GM18505 (cell line): Measurements from ENCODE around the gene IGSF9.

Experiments used
- ATAC-seq: cut with Tn5 transposase; IDR thresholded peaks from one replicate; pipeline ENCODE4 v1.9.1; 2021; ENCODE audit not compliant: unreplicated experiment
- POLR2A ChIP-seq: IDR thresholded peaks from 4 replicates; pipeline ENCODE4 v1.6.1; 2011; ENCODE audit warnings: borderline replicate concordance; ENCODE audit not compliant: insufficient read depth, insufficient read length; ENCODE audit errors: extremely low read depth

Gene IGSF9

DNA sequence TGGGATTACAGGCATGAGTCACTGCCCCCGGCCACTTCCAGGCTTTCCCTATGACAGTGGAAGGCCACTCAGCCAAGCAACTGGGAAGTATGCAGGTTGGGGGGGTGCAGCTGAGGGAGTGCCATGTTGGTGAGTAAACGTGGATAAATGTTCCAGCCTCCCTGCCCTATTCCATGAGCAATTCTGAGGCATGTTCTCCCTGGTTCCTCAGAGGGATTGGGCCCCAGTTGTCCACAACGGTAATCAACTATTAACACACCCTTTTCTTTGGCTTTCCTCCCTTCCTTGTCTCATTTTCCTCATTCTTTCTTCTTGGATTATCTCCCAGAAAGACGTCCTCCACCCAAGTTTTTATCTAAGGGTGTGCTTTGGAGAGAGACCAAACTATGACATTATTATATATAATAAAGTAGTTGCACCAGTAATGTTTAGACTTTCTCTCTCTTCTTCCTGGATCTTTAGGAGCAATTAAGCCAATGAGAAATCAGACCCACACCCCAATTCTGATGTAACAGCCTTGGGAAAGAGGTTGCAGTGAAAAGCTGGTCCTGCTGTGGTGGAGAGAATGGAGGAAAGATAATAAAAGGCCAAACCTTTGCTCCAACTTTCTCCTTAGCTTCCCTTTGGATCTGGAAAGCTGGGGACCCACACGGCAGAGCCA, 15.4 kb upstream of the IGSF9 start:
- no peak for TF ChIP-seq POLR2A
- ATAC-seq: no peak

DNA sequence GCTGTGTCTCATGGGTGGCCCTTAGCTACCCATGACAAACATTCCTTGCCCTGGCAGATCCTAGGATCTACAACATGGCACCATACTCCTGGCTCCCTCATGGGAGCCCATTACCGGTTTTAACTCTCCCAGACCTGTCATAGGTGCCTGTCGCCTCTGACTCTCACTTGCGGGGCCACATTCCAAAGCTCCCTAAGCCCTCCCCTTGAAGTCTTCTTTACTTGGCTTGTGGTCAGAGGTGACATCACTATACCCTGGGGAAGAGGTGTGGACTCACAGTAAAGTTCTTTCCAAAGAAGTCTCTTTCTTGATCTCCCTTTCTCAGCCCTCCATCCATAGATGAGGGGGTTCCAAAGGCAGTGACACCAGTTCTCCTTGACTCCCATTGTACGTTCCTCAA, 14.0 kb upstream of the IGSF9 start:
- no peak for TF ChIP-seq POLR2A

DNA sequence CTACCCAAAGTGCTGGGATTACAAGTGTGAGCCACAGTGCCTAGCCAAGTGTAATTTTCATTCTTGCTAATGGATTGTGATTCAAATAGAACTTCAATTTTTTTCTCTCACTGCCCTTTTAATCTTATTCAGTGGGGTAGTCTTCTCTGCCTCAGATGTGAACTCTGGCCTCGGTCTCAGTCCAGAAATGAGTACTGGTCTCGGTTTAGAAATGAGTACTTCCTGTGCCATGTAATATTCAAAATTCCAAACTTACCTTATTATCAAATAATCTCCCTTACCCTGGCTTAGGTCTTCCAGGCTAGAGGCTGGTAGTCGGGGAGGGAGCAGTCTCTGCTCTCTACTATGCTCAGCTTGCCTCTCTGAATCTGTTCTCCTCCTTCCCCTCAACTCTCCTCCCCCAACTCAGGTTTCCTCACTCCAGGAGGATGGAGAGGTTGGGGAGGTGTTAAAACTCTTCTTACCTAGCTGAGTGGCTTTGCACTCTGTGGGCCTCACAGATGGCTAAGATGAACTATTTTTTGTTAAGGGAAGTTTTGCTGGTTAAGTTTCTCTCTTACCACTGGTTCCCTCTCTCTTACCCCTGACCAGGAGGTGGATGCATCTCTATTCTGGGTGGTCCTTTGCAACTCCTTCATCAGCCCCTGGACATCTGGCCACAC, 13.4 kb upstream of the IGSF9 start:
- ATAC-seq: no peak

More for the DNA sequence above, 14.0 kb upstream of the IGSF9 start:
- no peak for ATAC-seq

DNA sequence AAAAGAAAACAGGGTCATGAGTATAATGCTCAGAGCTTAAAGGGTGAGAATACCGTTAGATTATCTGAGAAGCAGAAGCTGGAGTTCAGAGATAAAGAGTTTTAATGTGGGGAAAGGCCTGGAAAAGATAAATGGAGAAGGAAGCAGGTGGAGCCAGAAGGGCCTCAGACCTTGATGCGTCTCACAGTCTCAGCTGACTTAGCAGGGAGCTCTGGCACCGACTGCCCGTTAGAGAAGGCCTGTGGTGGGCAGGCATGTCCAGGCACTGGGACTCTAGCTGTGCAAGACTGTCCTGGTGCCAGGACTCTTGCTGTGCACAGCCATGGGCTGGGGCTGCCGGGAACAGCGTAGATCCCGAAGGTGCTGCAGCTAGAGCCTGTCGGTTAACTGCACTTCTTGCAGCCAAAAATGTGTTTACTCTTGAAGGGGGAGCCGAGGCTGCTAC, 12.4 kb upstream of the IGSF9 start:
- no peak for TF ChIP-seq POLR2A
- ATAC-seq: no peak

More for the DNA sequence above, 13.4 kb upstream of the IGSF9 start:
- no peak for TF ChIP-seq POLR2A

DNA sequence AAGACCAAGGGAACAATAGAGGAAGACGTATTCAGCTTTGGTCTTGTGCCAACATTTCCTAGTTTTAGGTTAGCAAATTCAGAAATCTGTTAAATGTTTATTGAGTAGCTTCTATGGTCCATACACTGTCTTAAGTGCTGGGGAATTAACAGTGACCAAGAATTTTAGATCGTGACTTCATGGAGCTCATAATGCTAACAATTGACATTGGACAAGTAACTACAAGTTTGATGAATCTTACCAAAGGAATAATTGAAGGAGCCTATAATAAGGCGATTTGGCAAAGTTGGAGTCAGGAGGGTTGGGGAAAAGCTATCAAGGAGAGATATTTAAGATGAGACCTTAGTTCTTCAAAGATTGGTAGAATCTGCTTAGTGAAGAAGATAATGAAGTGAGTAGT, 10.0 kb upstream of the IGSF9 start:
- TF ChIP-seq POLR2A: no peak
- ATAC-seq: no peak

DNA sequence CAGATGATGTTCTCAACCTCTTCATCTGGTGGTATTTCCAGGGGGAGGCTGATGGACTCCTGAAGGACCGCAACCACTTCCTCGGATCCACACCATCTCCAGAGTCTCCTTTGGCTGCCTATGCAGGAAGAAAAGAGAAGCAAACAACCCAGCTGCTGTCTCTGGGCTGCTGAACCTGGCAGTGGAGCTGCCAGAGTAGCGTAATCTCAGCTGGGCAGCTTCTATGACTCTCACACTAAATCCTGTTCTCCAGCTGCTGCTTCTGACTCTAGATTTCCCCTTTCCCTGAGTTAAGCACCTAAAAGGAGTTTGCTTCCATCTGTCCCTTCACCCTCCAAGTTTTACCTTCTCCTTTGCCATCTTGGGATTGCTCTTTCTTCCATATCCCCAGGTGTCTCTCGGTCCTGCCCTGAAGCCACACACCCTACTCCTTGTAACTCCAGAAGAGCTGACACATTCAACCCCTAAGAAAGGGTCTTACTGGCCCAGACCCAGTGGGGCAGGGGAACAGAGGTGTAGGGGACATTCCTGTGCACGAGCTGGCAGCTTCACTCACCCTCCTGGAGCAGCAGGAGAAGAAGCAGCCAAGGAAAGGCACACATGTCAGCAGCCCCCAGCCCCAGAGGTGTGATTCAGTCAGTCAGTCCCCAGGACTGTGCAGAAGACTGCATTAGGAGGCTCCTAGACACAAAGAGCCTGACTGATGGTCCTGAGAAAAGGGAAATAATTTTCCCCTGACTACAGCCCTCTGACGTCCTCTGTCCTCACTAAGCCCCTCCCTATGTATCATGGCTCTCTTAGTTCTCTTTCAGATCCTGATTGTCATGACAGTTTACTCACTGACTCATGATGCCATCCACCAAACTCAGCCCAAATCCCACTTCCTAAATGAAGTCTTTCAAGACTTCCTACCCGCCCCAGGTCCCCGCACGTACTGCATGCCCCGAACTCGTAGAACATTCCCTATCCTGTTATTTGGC, 8.4 kb upstream of the IGSF9 start, which contains the start of gene SLAMF9:
SLAMF9 (minus strand) TSS at position 702 of the 980 bp plus-strand sequence; CDS start at position 602, 100 bp downstream.
- TF ChIP-seq POLR2A: no peak
- no peak for ATAC-seq

DNA sequence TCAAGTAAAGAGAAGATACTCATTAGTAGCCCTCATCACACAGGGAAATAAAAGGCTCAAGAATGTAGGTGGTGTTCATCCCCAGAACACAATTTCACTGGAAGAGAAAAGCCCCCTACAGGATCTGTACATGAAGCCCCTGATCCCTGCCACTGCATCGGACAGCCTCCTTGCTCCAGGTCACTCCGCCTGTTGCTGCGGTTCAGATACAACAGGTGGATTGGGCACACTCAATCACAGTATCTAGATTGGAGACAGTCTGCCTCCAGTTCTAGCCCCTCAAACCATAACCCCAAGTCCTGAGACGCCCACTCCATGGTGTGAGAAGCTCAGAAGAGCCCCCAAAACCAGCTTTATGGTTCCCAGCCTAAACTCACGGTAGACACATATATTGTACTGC, 7.5 kb upstream of the IGSF9 start:
- TF ChIP-seq POLR2A: no peak

DNA sequence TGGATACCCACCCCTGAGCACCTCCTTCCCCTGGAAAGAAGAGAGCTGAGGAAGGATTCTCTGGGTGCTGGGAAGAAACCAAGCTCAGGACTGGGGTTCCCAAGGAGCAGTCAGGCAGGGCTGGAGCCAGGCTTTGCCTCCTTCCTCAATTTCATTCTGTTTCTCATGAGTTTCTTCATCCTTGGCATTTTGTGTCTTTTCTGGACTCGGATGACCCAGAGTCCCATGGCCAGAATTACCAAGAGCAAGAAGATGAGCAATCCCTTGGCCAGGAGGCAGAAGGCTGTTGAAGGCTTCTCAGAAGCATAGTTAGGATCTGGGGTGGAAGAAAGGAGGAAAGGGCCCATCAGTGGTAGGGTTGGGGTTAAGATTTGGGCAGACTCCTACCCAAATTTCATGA, 6.1 kb upstream of the IGSF9 start:
- ATAC-seq: no peak

More for the DNA sequence above, 7.5 kb upstream of the IGSF9 start:
- no peak for ATAC-seq

DNA sequence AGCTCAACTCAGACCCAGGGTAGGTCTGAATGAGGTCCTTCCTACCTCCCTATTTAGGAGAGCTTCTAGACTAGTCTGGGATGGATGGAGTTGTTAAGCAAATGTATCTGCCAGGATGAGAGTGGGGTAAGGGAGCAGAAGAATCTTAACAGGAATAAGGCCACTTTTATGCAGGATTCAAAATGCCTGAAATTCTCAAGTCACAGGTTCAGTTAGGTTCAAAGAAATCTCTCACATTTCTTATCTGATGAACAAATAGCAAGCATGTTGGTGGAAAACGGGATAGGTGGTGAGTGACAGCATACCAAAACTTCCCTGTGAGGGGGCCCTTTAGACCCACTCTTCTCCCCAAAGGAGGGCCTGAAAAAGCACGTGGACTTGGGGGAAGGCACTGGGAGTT, 5.6 kb upstream of the IGSF9 start:
- TF ChIP-seq POLR2A: no peak
- ATAC-seq: no peak

More for the DNA sequence above, 6.1 kb upstream of the IGSF9 start:
- TF ChIP-seq POLR2A: no peak

DNA sequence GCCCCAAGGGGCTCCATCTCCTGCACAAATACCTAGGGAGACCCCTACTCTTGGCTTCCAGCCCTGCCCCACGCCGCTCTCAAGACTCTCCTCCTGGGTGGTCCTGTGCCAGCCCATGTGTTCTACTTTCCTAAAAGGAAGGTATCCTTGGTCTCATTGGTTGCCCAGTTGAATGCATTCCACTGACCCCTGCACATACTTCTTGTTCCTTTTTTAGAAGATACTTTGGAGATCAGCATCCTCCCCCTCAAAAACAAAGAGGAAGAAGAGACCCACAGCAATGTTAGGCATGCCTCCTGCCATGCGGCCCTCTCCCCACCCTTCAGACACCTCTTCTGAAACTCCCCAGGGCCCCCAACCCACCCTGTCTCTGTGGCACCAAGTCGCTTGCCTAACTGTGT, 4.6 kb upstream of the IGSF9 start:
- TF ChIP-seq POLR2A: no peak
- no peak for ATAC-seq

DNA sequence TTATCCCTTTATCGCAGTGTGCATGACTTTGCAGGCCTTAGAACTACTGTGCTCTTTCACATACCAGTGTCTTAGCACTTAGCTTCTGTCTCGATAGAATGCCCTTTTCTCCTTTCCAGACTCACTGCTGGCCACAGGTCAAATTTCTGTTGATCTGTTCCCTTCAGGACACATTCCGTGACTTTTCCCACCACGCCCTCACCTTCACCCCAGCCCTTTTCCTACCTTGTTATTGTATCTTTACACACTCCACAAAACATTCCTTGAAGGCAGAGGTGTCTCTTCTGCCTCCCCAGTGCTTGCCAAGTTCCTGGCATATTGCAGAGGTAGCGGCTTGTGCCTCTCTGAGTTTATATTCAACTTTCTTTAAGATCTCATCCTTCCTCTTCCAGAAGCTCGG, 3.7 kb upstream of the IGSF9 start:
- no peak for TF ChIP-seq POLR2A
- ATAC-seq: no peak

DNA sequence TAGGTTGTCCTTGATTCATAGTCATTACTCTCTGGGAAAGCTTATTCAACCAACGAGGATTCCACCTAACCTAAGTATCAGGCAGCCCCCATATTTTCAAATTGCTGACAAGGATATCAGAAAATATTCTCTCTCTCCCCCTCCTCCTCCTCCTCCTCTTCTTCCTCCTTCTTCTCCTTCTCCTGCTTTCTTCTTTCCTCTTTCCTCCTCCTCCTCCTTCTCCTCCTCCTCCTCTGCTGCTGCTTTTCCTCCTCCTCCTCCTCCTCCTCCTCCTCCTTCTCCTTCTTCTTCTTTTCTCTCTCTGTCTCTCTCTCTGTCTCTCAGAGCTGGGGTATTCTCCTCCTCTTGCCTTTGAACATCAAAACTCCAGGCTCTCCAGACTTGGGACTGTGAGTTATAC, 2.5 kb upstream of the IGSF9 start:
- no peak for ATAC-seq
- no peak for TF ChIP-seq POLR2A
